Measurements from ENCODE around the gene MYLK2. TPM values are rescaled to one million over a fixed set of nuclear protein-coding genes. Genes with fewer than 3 reads are reported as not detected.

The MYLK2 gene
- total RNA-seq, 1 experiment from 2014 or later, result 0.91 TPM

GRCh38 chr20:31871618-31871954, 52.4 kb downstream of the MYLK2 start:
- DNase-seq (ENCODE audit: low spot score), result no peak

- no peak for DNase-seq (ENCODE audit: low spot score)
Measured at GRCh38 chr20:31872406-31872805, 53.2 kb downstream of the MYLK2 start.

- DNase-seq (ENCODE audit: low spot score), result no peak
Measured at GRCh38 chr20:31875671-31876070, 56.5 kb downstream of the MYLK2 start.

GRCh38 chr20:31877684-31878083, 58.5 kb downstream of the MYLK2 start:
- no peak for DNase-seq (ENCODE audit: low spot score)

GRCh38 chr20:31879143-31879987, 60.2 kb downstream of the MYLK2 start:
- DNase-seq (ENCODE audit: low spot score), result peak; percentile 96

GRCh38 chr20:31881945-31882344, 62.8 kb downstream of the MYLK2 start:
- no peak for DNase-seq (ENCODE audit: low spot score)

GRCh38 chr20:31883829-31884228, 64.7 kb downstream of the MYLK2 start:
- DNase-seq (ENCODE audit: low spot score), result no peak

Other genes starting within 250 kb of the MYLK2 start
- 395 and 602 TPM in 2 replicates for gene ID1, start 214.1 kb upstream of the MYLK2 start, total RNA-seq (2014; rRNA removed; shearing (Covaris generic))
- gene COX4I2, start 181.4 kb upstream of the MYLK2 start, total RNA-seq (2014; rRNA removed; shearing (Covaris generic)), result not detected in 2 replicates
- gene BCL2L1, start 96.5 kb upstream of the MYLK2 start, total RNA-seq (2014; rRNA removed; shearing (Covaris generic)), result 202 and 212 TPM in 2 replicates
- 224 and 245 TPM in 2 replicates for gene TPX2, start 80.1 kb upstream of the MYLK2 start, total RNA-seq (2014; rRNA removed; shearing (Covaris generic))
- gene FOXS1, start 26.2 kb downstream of the MYLK2 start, total RNA-seq (2014; rRNA removed; shearing (Covaris generic)), result 2.4 TPM in 1 of 2 replicates, not detected in the other
- gene DUSP15, start 51.2 kb downstream of the MYLK2 start, total RNA-seq (2014; rRNA removed; shearing (Covaris generic)), result 2.4 and 2.5 TPM in 2 replicates
- gene TTLL9, start 51.3 kb downstream of the MYLK2 start, total RNA-seq (2014; rRNA removed; shearing (Covaris generic)), result 0.12 and 0.24 TPM in 2 replicates
- gene PDRG1, start 132.7 kb downstream of the MYLK2 start, total RNA-seq (2014; rRNA removed; shearing (Covaris generic)), result 7.9 and 11.5 TPM in 2 replicates
- not detected in 2 replicates for gene XKR7, start 148.8 kb downstream of the MYLK2 start, total RNA-seq (2014; rRNA removed; shearing (Covaris generic))
- gene CCM2L, start 191.1 kb downstream of the MYLK2 start, total RNA-seq (2014; rRNA removed; shearing (Covaris generic)), result not detected in 2 replicates
- not detected in 2 replicates for gene HCK, start 232.9 kb downstream of the MYLK2 start, total RNA-seq (2014; rRNA removed; shearing (Covaris generic))